Activated CD4-positive, alpha-beta T cell treated with anti-CD3 and anti-CD28 coated beads for 1 hour (primary cell): ENCODE results near the gene SPAST.
A peak's percentile ranks its signal among the peaks of the same experiment; 100 is the strongest.
"Not testable (repeated sequence)": the region's sequence is repeated elsewhere in the genome, so short reads cannot be mapped to it uniquely, and the experiment has no call there.

Experiments
- DNase-seq: peaks from one replicate; pipeline ENCODE4 v3.0.0-alpha.2; 2020

SPAST gene, protein sequence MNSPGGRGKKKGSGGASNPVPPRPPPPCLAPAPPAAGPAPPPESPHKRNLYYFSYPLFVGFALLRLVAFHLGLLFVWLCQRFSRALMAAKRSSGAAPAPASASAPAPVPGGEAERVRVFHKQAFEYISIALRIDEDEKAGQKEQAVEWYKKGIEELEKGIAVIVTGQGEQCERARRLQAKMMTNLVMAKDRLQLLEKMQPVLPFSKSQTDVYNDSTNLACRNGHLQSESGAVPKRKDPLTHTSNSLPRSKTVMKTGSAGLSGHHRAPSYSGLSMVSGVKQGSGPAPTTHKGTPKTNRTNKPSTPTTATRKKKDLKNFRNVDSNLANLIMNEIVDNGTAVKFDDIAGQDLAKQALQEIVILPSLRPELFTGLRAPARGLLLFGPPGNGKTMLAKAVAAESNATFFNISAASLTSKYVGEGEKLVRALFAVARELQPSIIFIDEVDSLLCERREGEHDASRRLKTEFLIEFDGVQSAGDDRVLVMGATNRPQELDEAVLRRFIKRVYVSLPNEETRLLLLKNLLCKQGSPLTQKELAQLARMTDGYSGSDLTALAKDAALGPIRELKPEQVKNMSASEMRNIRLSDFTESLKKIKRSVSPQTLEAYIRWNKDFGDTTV

GRCh38 chr2:32063310-32064020 is at the start of gene SPAST:
Gene SPAST (plus strand): TSS chr2:32063556. CDS start chr2:32063832, 276 bp downstream.
- peak; percentile 93 for DNase-seq

- DNase-seq: not testable (repeated sequence)
These were observed 44.4 kb upstream of the SPAST start for GRCh38 chr2:32018789-32019482.

- not testable (repeated sequence) for DNase-seq
These were observed 29.0 kb upstream of the SPAST start for GRCh38 chr2:32034198-32034887.

DNA sequence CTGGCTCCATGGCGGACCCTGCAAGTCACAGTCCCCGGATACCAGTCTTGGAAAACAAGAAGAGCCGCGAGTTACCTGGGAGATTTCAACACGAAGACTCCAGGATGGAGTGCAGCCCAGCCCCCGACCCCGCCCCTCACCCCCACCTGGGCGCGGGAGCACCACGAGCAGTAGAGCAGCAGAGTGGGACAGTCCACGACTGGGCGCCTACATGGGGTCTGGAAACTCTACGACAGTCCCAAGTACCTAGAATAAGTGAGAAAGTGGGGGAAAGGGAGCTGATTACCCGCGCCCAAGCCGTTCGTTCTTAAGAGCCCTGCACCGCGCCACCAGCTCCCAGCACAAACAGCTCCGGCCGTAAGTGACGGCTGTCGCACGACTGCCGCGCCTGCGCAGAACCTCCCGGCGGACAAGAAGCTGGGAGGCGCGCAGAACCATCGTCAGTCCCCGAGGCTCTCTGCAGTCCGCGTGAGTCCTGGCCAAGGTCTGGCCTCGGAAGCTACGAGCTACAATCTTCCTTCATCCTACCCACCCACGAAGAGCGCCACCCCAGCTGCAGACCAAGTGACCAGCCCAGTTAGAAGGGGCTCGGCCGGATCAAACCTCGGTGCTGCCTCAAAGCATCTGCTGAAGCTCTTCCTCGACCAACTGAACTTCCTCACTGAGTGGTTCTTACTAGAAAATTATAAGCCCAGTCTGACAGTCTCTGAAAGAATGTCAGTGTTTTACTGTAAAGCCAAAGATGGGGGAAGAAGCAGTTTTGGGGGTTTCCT is 23.7 kb upstream of the SPAST start, which contains the start of gene DPY30:
Gene DPY30, minus strand, starts transcription at position 359 of the 773 bp plus-strand sequence. Its CDS starts 349 bp downstream, at position 10.
- peak; percentile 82 for DNase-seq

DNA sequence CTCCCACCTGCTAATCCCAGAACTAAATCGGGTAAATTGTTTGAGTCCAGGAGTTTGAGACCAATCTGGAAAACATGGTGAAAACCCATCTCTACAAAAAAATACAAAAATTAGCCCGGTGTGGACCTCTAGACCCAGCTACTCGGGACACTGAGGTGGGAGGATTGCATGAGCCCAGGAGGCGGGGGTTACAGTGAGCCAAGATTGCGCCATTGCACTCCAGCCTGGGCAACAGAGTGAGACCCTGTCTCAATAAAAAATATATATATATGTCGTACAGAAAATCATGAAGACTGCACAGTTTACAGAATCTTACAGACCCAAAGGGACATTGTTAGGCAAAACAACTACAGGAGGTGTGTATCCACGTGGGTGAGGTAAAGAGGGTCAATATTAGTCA is 19.8 kb upstream of the SPAST start:
- no peak for DNase-seq

DNA sequence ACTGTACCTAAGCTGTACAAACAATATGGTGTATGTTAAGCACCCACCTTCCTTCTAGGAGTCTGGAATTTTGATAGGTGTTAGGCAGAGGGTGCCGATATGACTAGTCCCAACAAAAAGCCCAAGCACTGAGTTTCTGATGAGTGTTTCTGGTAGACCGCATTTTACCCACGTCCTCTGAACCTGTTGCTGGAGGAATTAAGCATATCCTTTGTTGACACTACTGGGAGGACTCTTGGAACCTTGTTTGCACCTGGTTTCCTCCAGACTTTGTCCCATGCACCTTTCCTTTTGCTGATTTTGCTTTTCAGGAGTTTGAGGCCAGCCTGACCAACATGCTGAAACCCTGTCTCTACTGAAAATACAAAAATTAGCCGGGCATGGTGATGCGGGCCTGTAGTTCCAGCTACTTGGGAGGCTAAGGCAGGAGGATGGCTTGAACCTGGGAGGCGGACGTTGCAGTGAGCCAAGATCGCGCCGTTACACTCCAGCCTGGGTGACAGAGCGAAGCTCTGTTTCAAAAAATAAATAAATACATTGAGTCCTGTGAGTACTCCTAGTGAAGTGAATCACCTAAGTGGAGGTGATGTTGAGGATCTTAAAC is 11.4 kb upstream of the SPAST start:
- DNase-seq: no peak

DNA sequence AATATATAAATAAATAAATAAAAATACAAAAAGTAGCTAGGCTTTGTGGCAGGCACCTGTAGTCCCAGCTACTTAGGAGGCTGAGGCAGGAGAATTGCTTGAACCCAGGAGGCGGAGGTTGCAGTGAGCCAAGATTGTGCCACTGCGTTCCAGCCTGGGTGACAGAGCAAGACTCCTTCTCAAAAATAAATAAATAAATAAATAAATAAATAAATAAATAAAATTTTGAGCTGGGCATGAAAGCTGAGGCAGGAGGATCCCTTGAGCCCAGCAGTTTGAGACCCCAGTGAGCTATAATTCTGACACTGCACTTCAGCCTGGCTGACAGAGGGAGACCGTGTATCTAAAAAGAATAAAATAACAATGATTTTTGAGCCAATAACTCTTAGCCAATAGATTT is 8.8 kb upstream of the SPAST start:
- not testable (repeated sequence) for DNase-seq

DNA sequence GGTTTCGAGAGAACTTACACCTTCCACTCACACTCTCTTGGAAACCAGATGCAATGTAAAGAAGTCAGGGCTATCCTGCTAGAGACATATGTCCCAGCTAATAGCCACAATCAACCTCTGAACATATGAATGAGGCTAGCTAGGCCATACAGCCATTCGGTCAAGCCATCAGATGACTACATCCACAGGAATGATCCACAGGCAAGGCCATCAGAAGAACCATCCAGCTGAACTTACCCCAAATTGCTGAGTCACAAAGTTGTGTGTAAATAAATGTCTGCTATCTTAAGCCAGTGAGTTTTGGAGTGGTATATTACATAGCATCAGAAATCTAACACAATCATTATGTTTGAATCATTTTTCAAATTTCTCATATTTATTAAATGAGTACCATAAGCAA is 5.2 kb upstream of the SPAST start:
- DNase-seq: no peak

GRCh38 chr2:32060266-32060665 is 3.1 kb upstream of the SPAST start:
- no peak for DNase-seq

DNA sequence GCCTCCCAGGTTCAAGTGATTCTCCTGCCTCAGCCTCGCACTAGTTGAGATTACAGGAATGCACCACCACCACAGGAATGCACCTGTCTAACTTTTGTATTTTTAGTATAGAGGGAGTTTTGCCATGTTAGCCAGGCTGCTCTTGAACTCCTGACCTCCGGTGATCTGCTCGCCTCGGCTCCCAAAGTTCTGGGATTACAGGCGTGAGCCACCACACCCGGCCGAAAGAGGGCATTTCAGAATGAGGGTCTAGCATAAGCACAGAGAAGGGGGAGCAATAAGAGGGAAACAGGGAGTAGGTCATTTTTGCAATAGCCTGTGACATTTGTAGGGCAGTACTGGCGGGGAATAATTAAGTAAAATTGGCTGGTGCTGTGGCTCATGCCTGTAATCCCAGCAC is 1.9 kb upstream of the SPAST start:
- no peak for DNase-seq

DNA sequence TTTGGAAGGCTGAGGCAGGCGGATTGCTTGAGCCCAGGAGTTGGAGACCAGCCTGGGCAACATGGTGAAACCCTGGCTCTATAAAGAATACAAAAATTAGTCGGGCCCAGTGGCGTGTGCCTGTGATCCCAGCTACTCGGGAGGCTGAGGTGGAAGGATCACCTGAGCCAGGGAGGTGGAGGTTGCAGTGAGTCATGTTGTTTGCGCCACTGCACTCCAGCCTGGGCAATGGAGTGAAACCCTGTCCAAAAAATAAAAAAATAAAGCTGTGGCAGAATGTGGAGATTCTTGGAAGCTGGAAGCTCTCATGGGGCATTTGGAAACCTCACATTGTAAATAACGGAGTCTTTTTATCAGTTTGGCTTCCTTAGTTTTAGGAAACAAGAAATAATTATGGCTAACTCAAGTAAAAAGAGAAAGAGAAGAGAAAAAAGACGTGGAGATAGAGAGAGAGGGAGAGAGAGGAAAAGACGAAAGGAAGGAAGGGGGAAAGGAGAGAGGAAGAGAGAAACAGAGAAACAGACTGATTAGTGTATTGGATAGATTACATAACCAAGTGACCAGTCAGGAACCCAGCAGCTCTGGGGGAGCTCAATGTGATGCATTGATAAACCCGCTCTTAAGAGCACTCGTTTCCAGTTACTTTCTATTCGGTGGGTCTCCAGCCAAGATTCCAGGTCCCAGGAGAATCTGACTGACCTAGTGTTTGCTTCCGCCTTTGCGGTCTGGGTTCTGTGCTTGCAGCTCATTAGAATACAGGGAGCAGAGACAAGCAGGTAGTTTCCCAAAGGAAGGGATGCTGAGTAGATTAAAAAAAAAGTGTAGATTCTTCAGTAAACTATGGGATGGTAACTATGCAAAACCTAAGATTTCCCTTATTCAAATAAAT is 1.1 kb upstream of the SPAST start:
- DNase-seq: no peak

DNA sequence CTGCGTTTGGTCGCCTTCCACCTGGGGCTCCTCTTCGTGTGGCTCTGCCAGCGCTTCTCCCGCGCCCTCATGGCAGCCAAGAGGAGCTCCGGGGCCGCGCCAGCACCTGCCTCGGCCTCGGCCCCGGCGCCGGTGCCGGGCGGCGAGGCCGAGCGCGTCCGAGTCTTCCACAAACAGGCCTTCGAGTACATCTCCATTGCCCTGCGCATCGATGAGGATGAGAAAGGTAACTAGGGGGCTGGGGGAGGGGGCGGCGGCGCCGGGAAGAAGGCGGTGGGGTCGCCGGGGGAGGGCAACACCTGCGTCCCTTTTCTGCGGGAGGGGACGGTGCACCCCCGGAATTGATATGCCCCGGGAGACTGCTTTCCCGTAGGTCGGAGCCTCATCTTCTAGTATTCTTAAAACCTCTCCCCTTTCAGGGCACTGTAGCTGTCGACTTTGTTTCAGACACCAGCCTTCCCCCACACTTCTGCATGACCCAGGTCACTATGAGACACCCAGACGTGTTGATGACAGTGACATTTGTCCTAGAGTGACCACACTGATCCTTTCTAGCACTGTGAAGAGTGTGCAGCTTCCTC is 755 bp downstream of the SPAST start:
- DNase-seq: peak; percentile 9

DNA sequence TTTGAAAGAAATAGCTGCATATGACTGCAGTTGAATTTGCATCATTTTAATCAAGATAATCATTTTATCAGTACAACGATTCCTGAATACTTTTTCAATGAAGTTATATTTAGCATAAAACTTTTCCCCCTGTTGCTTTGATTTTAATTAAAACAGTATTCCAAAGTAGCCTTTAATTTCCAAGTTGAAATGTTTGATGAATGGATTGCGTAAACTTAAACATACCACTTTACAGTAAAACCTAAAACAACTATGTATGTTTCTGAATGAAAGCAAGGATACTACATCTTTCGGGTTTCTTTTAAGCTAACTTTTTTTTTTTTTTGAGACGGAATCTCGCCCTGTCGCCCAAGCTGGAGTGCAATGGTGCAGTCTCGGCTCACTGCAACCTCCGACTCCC is 1.4 kb downstream of the SPAST start:
- DNase-seq: no peak

- DNase-seq: no peak
These were observed 4.2 kb downstream of the SPAST start for GRCh38 chr2:32067549-32067948.

DNA sequence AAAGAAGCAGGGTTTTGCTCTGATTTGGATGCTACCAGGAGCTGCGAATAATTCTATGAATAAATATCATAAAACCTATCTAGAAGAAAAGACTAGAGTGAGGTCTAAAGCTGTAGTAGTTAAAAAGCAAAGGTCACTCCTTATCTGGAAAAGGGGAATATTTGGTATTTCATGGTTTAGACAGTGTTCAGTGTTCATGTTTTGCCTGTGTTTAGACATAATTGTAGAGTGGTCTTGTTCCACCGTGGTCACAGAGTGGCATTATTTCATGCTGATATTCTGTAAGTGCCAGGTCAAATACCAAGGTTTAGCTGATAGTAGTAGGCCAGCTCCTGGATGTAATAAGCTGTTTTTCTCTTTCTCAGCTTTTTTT is 10.8 kb downstream of the SPAST start:
- no peak for DNase-seq

DNA sequence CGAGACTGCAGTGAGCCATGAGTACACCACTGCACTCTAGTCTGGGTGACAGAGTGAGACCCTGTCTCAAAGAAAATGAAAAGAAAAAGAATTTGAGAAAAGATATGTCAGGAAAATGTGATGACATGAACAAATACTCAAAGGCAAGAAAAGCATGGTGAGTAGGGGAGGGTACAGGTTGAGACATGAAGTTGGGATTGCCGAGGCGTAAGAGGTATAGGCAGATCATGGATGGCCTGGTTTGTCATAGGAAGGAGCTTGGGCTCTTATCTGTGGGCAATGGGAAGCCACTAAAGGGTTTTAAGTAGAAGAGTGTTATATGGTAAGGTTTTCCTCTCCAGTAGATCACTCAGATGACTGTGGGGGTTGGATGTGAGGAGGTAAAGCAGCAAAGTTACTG is 32.3 kb downstream of the SPAST start:
- DNase-seq: no peak

DNA sequence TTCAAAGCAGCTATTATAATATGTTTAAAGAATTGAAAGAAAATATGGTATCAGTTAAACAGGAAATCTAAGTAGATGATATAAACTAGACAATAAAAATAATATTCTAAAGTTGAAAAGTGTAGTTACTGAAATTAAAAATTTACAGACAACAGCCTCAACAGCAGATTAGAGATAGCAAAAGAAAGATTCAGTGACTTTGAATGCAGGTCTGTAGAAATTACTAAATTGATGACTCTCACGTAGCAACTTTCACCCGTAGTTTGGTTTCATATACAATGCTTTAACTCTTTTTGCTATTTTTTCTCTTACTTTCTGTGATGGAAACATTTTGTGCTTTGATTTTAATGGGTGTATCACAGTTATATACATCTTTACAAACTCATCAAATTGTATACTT is 44.8 kb downstream of the SPAST start:
- no peak for DNase-seq

DNA sequence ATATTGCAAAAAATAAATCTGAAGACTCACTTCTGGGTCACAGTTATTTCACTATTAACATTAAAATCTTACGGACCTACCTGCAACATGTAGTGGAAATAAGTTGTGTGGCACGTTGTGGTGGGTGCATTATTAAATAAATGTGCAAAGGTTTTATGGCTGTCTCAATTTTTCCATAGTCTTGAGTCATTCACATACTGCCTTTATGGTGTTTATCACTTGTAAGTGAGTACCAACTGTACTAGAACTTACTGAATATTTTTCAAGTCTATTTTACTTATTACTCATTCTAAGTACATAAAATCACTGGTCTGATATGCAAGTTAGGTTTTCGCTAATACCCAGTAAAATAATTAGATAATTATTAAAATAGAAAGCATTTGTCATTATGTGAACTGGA is 54.7 kb downstream of the SPAST start:
- no peak for DNase-seq

DNA sequence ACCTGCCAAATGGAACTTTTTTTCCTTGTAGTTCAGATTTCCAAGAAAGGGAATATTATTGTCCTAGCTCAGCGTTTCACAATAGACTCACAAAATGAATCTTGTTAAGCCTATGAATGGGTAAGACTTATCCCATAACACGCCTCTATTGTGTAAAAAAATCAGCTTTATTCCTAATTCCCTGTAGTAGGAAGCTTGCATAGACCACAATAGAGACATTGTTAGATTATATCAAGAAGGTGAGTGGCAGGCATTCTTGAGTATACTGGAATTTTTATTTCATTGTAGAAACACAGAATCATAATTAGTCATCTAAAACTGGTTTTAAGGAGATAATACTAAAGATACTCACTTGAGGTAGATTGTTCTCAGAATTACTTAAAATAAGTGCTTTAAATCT is 55.8 kb downstream of the SPAST start:
- no peak for DNase-seq

DNA sequence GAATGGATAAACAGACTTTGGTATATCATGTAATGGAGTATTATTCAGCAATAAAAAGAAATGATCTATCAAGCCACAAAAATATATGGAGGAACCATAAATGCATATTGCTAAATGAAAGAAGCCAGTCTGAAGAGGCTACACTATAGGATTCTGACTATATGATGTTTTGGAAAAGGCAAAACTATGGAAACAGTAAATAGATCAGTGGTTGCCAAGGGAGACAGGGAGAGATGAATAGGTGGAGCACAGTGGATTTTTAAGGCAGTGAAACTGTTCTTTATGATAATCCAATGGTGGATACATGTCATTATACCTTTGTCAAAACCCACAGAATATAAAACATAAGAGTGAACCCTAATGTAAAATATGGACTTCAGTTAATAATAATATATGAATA is 61.3 kb downstream of the SPAST start:
- no peak for DNase-seq
